Liver (tissue), 3 donors: ENCODE measurements around the gene PRELID3B.

ENCODE experiments used
- FOXA1 ChIP-seq: IDR thresholded peaks from 2 replicates; pipeline ENCODE4 v1.6.1; 2016; ENCODE audit warnings: antibody characterized with exemption
- GABPA ChIP-seq, 2 donors: IDR thresholded peaks in 1 of 2; conservative IDR thresholded peaks in 1 of 2; 2 replicates each; pipeline ENCODE4 v1.6.1; 2016; ENCODE audit warnings: antibody characterized with exemption in 2 of 2, mild to moderate bottlenecking in 1 of 2, moderate library complexity in 1 of 2
- HNF4G ChIP-seq: IDR thresholded peaks from 2 replicates; pipeline ENCODE4 v1.6.1; 2016; ENCODE audit warnings: antibody characterized with exemption
- JUND ChIP-seq, 2 donors: IDR thresholded peaks; 2 replicates each; pipeline ENCODE4 v1.6.1; 2016; ENCODE audit warnings: antibody characterized with exemption in 2 of 2
- NR2F2 ChIP-seq: IDR thresholded peaks from 2 replicates; pipeline ENCODE4 v1.6.1; 2016; ENCODE audit warnings: antibody characterized with exemption
- RAD21 ChIP-seq, 2 donors: IDR thresholded peaks; 2 replicates each; pipeline ENCODE4 v1.6.1; 2016; ENCODE audit warnings: antibody characterized with exemption in 2 of 2, mild to moderate bottlenecking in 2 of 2
- RXRA ChIP-seq, 2 donors: IDR thresholded peaks; 2 replicates each; pipeline ENCODE4 v1.6.1; 2017 to 2018; ENCODE audit warnings: antibody characterized with exemption in 2 of 2, mild to moderate bottlenecking in 1 of 2
- SP1 ChIP-seq: IDR thresholded peaks from 2 replicates; pipeline ENCODE4 v1.6.1; 2018; ENCODE audit warnings: antibody characterized with exemption, mild to moderate bottlenecking
- TAF1 ChIP-seq: conservative IDR thresholded peaks from 2 replicates; pipeline ENCODE4 v1.6.1; 2016; ENCODE audit warnings: antibody characterized with exemption, mild to moderate bottlenecking
- TF ChIP-seq, protein P1 (sequence below): fragments of 150-350 bp; IDR thresholded peaks from 2 replicates; pipeline ENCODE4 v1.5.1; 2017; ENCODE audit warnings: improper control_type of control experiment, low read depth, low read length; ENCODE audit not compliant: missing input control
- TF ChIP-seq, protein P2 (sequence below): IDR thresholded peaks from 2 replicates; pipeline ENCODE4 v1.6.1; 2016; ENCODE audit warnings: antibody characterized with exemption
- TF ChIP-seq, protein P3 (sequence below): IDR thresholded peaks from 2 replicates; pipeline ENCODE4 v1.6.1; 2016; ENCODE audit warnings: antibody characterized with exemption
- TF ChIP-seq, protein P4 (sequence below): IDR thresholded peaks from 2 replicates; pipeline ENCODE4 v1.6.1; 2016; ENCODE audit warnings: antibody characterized with exemption
- donor health status: healthy.
- donor health status: healthy.

DNA sequence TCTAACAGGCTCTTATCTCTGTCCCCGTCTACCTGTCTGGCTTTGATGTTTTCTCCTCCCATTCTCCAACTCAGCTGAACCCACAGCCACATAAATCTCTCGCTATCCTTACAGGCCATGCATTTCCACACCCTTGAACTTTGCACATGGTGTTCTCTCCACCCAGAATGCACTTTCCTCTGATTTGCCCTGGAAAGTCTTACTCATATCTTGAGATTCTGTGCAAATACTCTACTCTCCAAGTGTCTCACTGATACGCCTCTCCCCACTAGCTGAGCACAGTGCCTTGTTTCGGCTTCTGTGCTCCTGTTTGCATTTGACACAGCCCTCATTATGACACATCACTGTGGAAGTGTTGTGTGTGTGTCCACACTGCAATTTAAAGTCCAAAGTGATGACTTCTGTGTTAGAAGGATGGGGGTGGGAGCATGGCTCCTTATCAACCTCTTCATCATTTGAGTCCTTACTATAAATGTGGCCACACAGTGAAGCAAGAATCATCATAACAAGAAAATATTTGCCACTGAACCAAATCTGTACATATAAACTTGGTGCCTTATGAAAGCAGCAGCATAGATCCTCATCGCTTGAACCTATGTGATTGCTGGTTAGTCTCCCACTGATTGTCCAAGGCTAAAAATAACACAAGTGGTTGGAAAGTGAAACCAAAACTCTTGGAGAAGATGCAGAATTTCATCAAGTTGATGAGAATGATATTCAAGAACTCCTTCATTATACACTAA, 5.5 kb upstream of the PRELID3B start:
- TF ChIP-seq, protein P1, sequence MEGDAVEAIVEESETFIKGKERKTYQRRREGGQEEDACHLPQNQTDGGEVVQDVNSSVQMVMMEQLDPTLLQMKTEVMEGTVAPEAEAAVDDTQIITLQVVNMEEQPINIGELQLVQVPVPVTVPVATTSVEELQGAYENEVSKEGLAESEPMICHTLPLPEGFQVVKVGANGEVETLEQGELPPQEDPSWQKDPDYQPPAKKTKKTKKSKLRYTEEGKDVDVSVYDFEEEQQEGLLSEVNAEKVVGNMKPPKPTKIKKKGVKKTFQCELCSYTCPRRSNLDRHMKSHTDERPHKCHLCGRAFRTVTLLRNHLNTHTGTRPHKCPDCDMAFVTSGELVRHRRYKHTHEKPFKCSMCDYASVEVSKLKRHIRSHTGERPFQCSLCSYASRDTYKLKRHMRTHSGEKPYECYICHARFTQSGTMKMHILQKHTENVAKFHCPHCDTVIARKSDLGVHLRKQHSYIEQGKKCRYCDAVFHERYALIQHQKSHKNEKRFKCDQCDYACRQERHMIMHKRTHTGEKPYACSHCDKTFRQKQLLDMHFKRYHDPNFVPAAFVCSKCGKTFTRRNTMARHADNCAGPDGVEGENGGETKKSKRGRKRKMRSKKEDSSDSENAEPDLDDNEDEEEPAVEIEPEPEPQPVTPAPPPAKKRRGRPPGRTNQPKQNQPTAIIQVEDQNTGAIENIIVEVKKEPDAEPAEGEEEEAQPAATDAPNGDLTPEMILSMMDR: no peak
- TF ChIP-seq FOXA1 (no peak), NR2F2 (no peak), RAD21 (IDR thresholded peaks at IDR 0.05) (no peak), TAF1 (no peak), SP1 (no peak), JUND (IDR thresholded peaks at IDR 0.05) (no peak), HNF4G (no peak), GABPA (IDR thresholded peaks at IDR 0.05 in 1 of 2, conservative IDR thresholded peaks at IDR 0.05 in 1 of 2) (no peak), RXRA (IDR thresholded peaks at IDR 0.05) (no peak)
- TF ChIP-seq, protein P2, sequence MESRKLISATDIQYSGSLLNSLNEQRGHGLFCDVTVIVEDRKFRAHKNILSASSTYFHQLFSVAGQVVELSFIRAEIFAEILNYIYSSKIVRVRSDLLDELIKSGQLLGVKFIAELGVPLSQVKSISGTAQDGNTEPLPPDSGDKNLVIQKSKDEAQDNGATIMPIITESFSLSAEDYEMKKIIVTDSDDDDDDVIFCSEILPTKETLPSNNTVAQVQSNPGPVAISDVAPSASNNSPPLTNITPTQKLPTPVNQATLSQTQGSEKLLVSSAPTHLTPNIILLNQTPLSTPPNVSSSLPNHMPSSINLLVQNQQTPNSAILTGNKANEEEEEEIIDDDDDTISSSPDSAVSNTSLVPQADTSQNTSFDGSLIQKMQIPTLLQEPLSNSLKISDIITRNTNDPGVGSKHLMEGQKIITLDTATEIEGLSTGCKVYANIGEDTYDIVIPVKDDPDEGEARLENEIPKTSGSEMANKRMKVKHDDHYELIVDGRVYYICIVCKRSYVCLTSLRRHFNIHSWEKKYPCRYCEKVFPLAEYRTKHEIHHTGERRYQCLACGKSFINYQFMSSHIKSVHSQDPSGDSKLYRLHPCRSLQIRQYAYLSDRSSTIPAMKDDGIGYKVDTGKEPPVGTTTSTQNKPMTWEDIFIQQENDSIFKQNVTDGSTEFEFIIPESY: no peak
- TF ChIP-seq, protein P3, sequence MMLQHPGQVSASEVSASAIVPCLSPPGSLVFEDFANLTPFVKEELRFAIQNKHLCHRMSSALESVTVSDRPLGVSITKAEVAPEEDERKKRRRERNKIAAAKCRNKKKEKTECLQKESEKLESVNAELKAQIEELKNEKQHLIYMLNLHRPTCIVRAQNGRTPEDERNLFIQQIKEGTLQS: no peak
- TF ChIP-seq, protein P4, sequence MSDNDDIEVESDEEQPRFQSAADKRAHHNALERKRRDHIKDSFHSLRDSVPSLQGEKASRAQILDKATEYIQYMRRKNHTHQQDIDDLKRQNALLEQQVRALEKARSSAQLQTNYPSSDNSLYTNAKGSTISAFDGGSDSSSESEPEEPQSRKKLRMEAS: no peak
